HG03565 (cell line): ENCODE data around the gene ACSL1.
"Not testable (repeated sequence)": the region's sequence is repeated elsewhere in the genome, so short reads cannot be mapped to it uniquely, and the experiment has no call there.

Experiments used
- ATAC-seq: cut with Tn5 transposase; IDR thresholded peaks from one replicate; pipeline ENCODE4 v1.9.1; 2021; ENCODE audit warnings: mild to moderate bottlenecking, moderate library complexity; ENCODE audit not compliant: unreplicated experiment

The ACSL1 gene

GRCh38 chr4:184844742-184845141 lies 19.0 kb upstream of the ACSL1 start:
- no peak for ATAC-seq

GRCh38 chr4:184843984-184844554 lies 18.3 kb upstream of the ACSL1 start:
- no peak for ATAC-seq

GRCh38 chr4:184839075-184839399 lies 13.3 kb upstream of the ACSL1 start:
- not testable (repeated sequence) for ATAC-seq

GRCh38 chr4:184838249-184839074 lies 12.7 kb upstream of the ACSL1 start:
- no peak for ATAC-seq

GRCh38 chr4:184836613-184837012 lies 10.8 kb upstream of the ACSL1 start:
- no peak for ATAC-seq

- ATAC-seq: no peak
These were observed 7.5 kb upstream of the ACSL1 start for GRCh38 chr4:184833046-184833838.

GRCh38 chr4:184831153-184831552 lies 5.4 kb upstream of the ACSL1 start:
- no peak for ATAC-seq

GRCh38 chr4:184826691-184827270 lies 1.0 kb upstream of the ACSL1 start:
- ATAC-seq: no peak

GRCh38 chr4:184825141-184825895 lies 450 bp downstream of the ACSL1 start:
- peak; percentile 17 for ATAC-seq

GRCh38 chr4:184824776-184825084 lies 1.0 kb downstream of the ACSL1 start:
- no peak for ATAC-seq

GRCh38 chr4:184824081-184824775 lies 1.5 kb downstream of the ACSL1 start:
- ATAC-seq: no peak

- ATAC-seq: no peak
These were observed 2.8 kb downstream of the ACSL1 start for GRCh38 chr4:184823014-184823413.

- ATAC-seq: no peak
These were observed 3.4 kb downstream of the ACSL1 start for GRCh38 chr4:184822356-184822755.

- no peak for ATAC-seq
These were observed 4.5 kb downstream of the ACSL1 start for GRCh38 chr4:184821242-184821641.

- ATAC-seq: no peak
These were observed 6.0 kb downstream of the ACSL1 start for GRCh38 chr4:184819786-184820185.

GRCh38 chr4:184818216-184818564 lies 7.6 kb downstream of the ACSL1 start:
- ATAC-seq: peak; percentile 38

- ATAC-seq: peak; percentile 3
These were observed 8.1 kb downstream of the ACSL1 start for GRCh38 chr4:184817494-184818215.

- no peak for ATAC-seq
These were observed 8.8 kb downstream of the ACSL1 start for GRCh38 chr4:184816962-184817361.

- peak; percentile 68 for ATAC-seq
These were observed 10.5 kb downstream of the ACSL1 start for GRCh38 chr4:184815046-184815877.
